Stimulated activated CD4-positive, alpha-beta T cell treated with anti-CD3 and anti-CD28 coated beads, Interleukin-4, amount 100 ng/mL, for 1 hour (primary cell): ENCODE data around the gene RNF180.
"Not testable (repeated sequence)": the region's sequence is repeated elsewhere in the genome, so short reads cannot be mapped to it uniquely, and the experiment has no call there.

ENCODE experiments used
- DNase-seq: peaks from one replicate; pipeline ENCODE4 v3.0.0-alpha.2; 2020

The RNF180 gene

GRCh38 chr5:64286381-64286780 is 120.7 kb downstream of the RNF180 start:
- DNase-seq, result no peak

- not testable (repeated sequence) for DNase-seq
Observed at GRCh38 chr5:64288496-64288895, 122.9 kb downstream of the RNF180 start.

GRCh38 chr5:64292611-64293215 is 127.1 kb downstream of the RNF180 start:
- no peak for DNase-seq

GRCh38 chr5:64295101-64295500 is 129.5 kb downstream of the RNF180 start:
- no peak for DNase-seq

GRCh38 chr5:64298586-64298985 is 132.9 kb downstream of the RNF180 start:
- no peak for DNase-seq

GRCh38 chr5:64299805-64300204 is 134.2 kb downstream of the RNF180 start:
- no peak for DNase-seq

- no peak for DNase-seq
Observed at GRCh38 chr5:64301566-64301965, 135.9 kb downstream of the RNF180 start.

- no peak for DNase-seq
Observed at GRCh38 chr5:64308135-64308534, 142.5 kb downstream of the RNF180 start.

GRCh38 chr5:64312491-64312890 is 146.8 kb downstream of the RNF180 start:
- DNase-seq, result no peak

- no peak for DNase-seq
Observed at GRCh38 chr5:64315778-64316177, 150.1 kb downstream of the RNF180 start.

- DNase-seq, result no peak
Observed at GRCh38 chr5:64318175-64318574, 152.5 kb downstream of the RNF180 start.

GRCh38 chr5:64323591-64323990 is 157.9 kb downstream of the RNF180 start:
- DNase-seq, result no peak

- no peak for DNase-seq
Observed at GRCh38 chr5:64330728-64331231, 165.1 kb downstream of the RNF180 start.

- no peak for DNase-seq
Observed at GRCh38 chr5:64331597-64332277, 166.1 kb downstream of the RNF180 start.

GRCh38 chr5:64333886-64334285 is 168.2 kb downstream of the RNF180 start:
- no peak for DNase-seq

GRCh38 chr5:64339769-64340168 is 174.1 kb downstream of the RNF180 start:
- DNase-seq, result no peak

- DNase-seq, result no peak
Observed at GRCh38 chr5:64340293-64340692, 174.7 kb downstream of the RNF180 start.

- no peak for DNase-seq
Observed at GRCh38 chr5:64341340-64341739, 175.7 kb downstream of the RNF180 start.

GRCh38 chr5:64344501-64344900 is 178.9 kb downstream of the RNF180 start:
- no peak for DNase-seq

GRCh38 chr5:64347309-64347708 is 181.7 kb downstream of the RNF180 start:
- no peak for DNase-seq

- no peak for DNase-seq
Observed at GRCh38 chr5:64364426-64364825, 198.8 kb downstream of the RNF180 start.

- DNase-seq, result no peak
Observed at GRCh38 chr5:64384765-64385164, 219.1 kb downstream of the RNF180 start.

GRCh38 chr5:64397552-64397951 is 231.9 kb downstream of the RNF180 start:
- DNase-seq, result no peak

GRCh38 chr5:64398735-64399134 is 233.1 kb downstream of the RNF180 start:
- not testable (repeated sequence) for DNase-seq
